Endometrium (tissue), 2 donors: ENCODE data around the gene MTA3.
"Not testable (repeated sequence)": the region's sequence is repeated elsewhere in the genome, so short reads cannot be mapped to it uniquely, and the experiment has no call there.

Experiments used
- FAIRE-seq: peaks from 2 replicates; lab custom pipeline; 2012; peaks lifted over from hg19 to GRCh38; lab: Jason Lieb, UNC
- donor health status: control.
- donor health status: control.

The MTA3 gene

DNA sequence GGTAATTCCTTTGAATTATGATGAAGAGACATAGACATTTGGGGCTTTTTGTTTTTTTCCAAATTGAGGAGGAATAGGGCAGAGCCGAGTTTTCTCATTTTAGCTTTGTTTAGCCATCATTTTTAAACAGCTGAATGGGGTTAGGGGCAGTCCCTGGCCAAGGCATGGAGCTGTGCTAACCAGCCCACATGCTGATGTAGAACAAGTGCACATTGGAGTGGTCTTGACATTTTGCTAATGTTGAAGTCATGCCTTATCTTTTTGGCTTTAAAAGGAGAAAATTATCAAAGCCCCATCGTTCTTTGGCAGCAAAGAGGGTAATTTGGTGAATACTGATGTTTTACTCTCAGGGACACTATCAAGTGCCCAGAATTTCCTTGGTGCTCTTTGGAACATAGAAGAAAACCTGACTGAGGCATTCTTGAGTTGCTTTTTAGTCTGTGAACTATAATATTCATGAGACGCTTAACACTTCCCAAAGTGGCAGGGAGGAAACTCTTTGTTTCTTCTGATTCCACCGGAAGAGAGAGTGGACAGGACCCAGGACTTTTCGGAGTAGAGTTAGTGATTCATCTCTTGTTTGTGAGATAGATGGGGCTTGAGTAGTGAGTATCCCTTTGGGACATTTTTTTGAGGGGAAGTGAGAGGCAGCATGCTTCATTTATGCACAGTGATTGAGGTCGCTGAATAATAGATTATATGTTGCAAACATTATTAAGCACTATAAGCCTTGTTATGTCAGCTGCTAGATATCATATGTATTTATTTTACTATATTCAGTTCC, 45.0 kb downstream of the MTA3 start:
- FAIRE-seq: no peak

DNA sequence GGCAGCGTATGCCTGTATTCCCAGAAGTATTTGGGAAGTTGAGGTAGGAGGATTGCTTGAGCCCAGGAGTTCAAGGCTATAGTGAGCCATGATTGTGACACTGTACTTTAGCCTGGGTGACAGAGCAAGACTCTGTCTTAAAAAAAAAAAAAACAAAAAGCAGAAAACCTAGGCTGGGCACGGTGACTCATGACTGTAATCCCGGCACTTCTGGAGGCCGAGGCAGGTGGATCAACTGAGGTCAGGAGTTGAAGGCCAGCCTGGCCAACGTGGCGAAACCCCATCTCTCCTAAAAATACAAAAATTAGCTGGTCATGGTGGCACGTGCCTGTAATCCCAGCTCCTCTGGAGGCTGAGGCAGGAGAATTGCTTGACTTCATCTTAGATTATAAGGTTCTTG, 46.4 kb downstream of the MTA3 start:
- no peak for FAIRE-seq

GRCh38 chr2:42618116-42618515, 49.7 kb downstream of the MTA3 start:
- no peak for FAIRE-seq

- no peak for FAIRE-seq
Measured at GRCh38 chr2:42618972-42619371, 50.5 kb downstream of the MTA3 start.

DNA sequence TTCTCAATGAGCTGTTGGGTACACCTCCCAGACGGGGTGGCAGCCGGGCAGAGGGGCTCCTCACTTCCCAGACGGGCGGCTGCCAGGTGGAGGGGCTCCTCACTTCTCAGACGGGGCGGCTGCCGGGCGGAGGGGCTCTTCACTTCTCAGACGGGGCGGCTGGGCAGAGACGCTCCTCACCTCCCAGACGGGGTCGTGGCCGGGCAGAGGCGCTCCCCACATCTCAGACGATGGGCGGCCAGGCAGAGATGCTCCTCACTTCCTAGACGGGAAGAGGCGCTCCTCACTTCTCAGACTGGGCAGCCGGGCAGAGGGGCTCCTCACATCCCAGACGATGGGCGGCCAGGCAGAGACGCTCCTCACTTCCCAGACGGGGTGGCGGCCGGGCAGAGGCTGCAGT, 53.2 kb downstream of the MTA3 start:
- not testable (repeated sequence) for FAIRE-seq

GRCh38 chr2:42622943-42623676, 54.7 kb downstream of the MTA3 start:
- FAIRE-seq: no peak

DNA sequence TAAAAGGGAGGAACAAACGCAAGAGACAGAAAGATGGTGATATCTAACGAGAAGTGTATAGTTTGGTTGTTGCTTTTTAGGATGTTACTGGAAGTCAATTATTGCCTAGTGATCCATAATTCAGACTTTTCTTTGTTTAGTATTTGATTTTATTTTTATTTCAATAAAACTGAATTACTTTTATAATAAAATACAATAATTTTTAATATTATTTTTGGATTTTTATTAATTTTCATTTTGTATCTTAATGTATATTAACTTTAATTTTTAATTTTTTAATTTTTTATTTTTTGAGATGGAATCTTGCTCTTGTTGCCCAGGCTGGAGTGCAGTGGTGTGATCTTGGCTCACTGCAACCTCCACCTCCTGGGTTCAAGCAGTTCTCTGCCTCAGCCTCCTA, 55.6 kb downstream of the MTA3 start:
- FAIRE-seq: no peak

DNA sequence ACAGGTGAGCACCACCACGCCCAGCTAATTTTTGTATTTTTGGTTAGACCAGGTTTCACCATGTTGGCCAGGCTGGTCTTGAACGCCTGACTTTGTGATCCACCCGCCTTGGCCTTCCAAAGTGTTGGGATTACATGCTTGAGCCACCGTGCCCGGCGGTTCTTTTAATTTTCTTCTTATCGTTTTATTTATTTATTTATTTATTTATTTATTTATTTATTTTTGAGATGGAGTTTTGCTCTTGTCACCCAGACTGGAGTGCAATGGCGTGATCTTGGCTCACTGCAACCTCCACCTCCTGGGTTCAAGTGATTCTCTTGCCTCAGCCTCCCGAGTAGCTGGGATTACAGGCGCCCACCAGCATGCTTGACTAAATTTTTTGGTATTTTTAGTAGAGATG, 59.6 kb downstream of the MTA3 start:
- not testable (repeated sequence) for FAIRE-seq

GRCh38 chr2:42636934-42637333, 68.5 kb downstream of the MTA3 start:
- FAIRE-seq: no peak

- no peak for FAIRE-seq
Measured at GRCh38 chr2:42638080-42638784, 69.8 kb downstream of the MTA3 start.

DNA sequence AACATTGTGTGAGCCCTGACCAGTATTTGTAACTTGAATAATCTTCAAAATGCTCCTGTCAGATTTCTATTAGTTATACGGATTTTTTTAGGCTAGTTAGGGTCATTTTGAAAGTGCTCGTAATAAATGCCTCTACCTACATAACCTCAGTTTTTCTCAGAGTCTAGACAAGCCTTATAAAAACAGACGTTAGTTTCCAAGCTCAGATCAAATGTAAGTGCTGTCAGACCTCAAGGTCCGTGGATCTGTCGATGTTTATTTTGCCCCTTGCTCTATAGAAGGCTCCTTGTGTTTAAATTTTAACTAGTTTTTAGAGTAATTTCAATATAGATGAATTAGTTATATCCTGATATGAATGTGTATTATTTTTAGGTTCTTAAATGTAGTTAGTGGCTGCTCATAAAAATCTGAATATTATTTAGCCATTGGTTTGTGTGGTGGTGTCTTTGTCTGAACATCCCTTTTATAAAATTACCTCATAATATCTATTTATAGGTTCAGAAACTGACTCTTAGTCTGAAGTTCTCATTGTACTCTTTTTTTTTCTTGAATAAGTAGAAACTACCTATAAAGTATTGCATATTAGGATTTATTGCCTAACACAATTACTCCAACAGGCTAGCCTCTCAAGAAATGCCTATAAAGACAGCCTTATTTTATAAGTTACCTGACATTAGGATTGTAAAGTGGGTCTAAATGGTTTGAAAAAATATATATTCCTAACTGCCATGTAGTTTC, 71.1 kb downstream of the MTA3 start:
- peak; percentile 29 for FAIRE-seq

- peak; percentile 37 for FAIRE-seq
Measured at GRCh38 chr2:42640261-42640660, 71.8 kb downstream of the MTA3 start.

DNA sequence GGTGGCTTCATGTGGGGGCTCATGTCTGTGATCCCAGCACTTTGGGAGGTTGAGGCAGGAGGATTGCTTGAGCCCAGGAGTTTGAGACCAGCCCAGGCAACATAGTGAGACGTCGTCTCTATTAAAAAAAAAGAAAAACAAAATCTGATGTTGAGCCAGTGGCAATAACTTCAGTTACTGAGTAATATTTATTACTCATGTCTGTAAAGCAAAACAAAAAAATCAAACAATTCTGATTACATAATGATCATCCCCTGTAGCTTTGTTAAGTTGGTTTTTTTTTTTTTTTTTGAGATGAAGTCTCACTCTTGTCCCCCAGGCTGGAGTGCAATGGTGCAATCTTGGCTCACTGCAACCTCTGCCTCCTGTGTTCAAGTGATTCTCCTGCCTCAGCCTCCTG, 73.9 kb downstream of the MTA3 start:
- not testable (repeated sequence) for FAIRE-seq

GRCh38 chr2:42645551-42645950, 77.1 kb downstream of the MTA3 start:
- FAIRE-seq: no peak

DNA sequence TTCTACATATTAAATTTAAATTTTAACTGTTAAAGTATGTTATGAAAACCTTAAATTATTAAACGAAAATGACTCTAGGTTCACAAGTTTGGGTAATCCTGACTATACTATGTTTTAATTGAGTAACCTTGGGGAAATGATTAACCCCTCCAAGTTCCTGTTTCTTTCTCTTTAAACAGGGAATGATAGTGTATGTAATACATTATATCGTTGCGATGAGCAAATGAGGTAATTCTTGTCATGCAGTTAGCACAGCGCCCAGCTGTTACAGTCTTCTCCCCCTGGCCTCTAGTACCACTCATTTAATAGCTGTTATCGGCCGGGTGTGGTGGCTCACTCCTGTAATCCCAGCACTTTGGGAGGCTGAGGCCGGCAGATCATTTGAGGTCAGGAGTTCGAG, 80.4 kb downstream of the MTA3 start:
- no peak for FAIRE-seq

DNA sequence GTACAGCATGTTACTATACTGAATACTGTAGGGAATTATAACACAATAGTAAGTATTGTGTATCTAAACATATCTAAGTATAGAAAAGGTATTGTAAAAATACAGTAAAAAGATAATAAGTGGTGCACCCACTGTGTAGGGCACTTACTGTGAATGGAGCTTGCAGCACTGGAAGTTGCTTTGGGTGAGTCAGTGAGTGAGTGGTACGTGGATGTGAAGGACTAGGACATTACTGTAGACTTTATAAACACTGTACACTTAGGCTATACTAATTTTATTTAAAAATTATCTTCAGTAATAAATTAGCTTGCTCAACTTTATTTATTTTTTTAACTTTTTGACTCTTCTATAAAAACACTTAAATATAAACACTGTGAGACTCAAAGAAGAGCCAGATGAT, 82.6 kb downstream of the MTA3 start:
- FAIRE-seq: no peak

- no peak for FAIRE-seq
Measured at GRCh38 chr2:42652086-42652485, 83.7 kb downstream of the MTA3 start.

DNA sequence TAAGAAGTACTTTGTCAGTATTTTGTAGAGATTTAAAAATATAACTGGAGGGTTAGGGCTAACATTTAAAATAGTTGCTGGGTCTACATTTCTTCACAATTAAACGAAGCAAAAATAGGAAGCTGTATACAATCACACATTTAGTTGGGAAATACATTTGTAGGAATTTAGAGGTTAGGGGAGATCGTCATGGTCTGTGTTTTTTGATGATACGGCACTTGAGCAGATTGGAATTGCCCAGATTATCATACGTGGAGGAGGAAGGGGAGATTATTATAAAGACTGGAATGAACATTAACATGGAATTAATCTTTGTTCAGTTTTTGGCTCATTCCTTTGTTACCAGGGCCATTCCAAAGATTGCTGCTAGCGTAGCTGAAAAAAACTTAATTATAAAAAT, 84.6 kb downstream of the MTA3 start:
- no peak for FAIRE-seq

GRCh38 chr2:42653908-42654445, 85.5 kb downstream of the MTA3 start:
- peak; percentile 31 for FAIRE-seq

DNA sequence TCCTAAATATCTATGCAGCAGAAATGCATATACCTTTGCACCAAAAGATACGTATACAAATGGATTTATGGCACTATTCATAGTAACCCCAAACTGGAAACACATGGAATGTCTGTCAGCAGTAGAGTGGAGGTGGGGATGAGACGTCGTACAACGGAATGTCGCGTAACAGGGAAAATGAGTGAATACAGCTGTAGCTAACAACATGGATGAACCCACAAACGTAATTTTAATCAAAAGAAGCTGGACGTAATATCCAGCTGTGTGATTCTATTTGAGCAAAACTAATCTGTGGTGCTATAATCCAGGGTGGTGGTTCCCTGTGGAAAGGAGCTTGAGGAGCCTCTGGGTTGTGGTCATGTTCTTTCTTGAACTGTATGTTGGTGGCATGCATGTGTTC, 89.9 kb downstream of the MTA3 start:
- FAIRE-seq: no peak

GRCh38 chr2:42659609-42660008, 91.2 kb downstream of the MTA3 start:
- FAIRE-seq: peak; percentile 68
